ENCODE measurements around the gene SMURF2.
"Not testable (repeated sequence)": the region's sequence is repeated elsewhere in the genome, so short reads cannot be mapped to it uniquely, and the experiment has no call there.

SMURF2 gene

DNA sequence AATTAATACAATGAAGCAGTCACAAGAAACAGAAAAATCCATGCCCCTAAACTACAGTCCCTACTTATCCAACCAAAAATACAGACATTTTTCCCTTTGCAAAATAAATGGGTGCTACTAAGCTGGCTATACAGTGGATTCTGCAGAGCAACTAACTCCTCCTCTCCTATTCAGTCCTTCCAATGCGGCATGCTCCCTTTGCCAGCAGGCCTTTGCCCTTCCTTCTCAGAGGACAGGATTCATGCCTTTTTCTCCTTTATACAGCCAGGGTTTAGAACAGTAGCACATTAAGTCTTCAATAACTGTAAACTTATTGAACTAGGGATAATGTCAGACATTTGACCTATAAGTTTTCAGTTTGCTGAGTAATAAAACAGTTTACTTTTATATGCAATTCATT lies 70.2 kb downstream of the SMURF2 start:
- DNase-seq: no peak

DNA sequence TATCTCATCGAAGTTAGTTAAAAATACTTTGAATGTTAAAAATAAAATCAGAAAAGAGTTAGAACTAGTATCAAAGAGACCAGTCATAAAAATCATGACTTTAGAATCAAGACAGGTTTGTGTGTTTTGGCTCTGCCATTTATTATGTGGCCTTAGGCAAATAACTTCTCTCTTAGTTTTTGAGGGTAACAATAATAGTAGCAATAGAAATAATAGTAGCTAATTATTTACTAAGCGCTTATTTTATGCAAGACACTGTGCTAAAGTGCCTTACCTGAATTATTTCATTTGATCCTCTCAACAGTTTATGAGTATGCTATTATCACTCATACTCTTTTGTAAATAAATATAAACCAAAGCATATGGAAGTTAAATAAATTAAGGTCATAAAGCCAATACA lies 77.0 kb downstream of the SMURF2 start:
- no peak for DNase-seq

DNA sequence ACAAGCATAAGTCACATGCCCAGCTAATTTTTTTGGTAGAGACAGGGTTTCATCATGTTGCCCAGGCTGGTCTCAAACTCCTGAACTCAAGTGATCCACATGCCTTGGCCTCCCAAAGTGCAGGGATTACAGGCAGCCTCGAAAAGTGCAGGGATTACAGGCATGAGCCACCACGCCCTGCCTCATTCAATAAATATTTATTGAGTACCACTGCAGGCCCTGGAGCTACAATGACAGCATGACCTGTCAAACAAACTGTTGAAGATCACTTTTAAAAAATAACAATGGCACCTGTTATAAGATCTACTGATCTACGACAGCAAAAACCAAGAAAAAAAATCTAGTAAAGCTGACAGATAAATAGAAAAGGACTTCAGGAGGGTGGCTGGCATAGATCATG lies 79.1 kb downstream of the SMURF2 start:
- DNase-seq: no peak

DNA sequence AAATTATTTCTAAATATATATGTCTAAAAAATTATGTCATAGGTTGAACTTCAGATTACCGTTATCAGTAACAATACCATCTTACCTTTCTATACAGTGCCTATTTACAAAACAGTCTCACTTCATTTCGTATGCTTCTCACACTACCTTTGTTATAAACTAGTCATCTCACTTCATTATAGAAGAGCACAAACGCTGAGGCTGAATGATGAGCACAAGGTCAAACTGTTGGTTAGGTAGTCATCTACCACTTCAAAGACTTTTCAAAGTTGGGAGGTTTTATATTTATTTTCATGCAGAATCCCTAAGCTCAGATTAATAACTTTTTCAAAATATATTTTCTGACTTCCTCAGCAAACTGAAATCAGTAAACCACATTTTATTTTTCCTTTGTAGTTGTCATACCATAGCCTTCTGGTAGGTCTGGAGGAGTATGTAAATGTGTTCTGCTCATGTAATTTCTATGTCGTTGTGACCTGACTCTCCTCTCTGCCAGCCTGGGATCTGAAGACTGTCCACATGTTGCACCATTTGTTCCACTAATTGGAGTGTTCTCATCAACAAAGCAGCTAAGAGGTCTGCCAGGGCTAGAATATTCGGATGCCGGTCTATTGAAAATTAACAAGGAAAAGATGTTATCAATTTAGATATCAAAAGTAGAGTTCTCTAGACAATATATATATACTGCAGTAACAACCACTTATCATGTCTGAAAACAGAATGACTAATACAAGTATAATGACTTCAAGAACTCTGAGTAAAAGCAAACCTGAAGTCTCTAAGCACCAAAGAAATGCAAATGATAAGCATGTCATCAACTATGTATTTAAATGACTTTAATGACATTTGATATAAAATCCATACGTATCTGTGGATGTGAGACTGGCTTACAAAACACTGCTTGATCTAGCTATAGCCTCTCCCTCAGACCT lies 81.5 kb downstream of the SMURF2 start:
- DNase-seq: no peak

DNA sequence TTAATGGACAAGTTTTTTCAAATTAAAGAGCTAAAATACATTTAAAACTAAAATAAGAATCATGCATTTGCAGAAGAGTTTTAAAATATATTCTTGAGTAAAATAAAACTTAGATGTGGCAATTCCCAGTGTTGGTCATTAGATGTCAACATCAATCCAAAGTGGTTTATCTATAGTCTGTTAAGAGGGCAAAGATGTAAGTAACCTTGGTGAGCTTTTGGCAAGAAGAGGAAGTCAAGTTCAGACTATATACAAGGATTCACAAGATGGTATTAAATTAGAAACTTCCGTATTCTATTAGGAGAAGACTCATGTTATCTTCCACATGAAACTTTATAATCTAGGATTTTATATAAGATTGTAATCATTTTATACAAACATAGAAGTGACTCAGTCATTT lies 82.2 kb downstream of the SMURF2 start:
- DNase-seq: no peak

DNA sequence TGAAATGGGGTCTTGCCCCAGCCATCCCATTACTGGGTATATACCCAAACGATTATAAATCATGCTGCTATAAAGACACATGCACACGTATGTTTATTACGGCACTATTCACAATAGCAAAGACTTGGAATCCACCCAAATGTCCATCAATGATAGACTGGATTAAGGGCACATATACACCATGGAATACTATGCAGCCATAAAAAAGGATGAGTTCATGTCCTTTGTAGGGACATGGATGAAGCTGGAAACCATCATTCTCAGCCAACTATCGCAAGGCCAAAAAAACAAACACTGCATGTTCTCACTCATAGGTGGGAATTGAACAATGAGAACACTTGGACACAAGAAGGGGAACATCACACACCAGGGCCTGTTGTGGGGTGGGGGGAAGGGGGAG lies 85.1 kb downstream of the SMURF2 start:
- not testable (repeated sequence) for DNase-seq

DNA sequence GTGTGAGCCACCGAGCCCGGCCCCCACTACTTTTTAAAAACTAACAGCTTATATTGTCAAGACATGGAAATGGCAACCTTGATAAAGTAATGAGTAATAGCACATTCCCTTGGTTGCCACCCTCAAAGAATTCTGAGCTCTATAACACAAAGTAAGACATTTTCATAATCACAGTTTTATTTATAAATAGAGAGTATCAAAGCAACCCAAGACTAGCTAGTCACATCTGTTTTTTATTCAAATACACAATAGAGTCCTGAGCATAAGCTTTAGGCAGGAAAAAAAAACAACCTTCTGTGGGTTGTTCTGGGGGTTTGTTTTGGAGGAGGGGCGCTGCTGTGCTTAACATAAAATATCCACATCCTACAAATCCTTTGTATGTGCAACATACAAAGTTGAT lies 86.7 kb downstream of the SMURF2 start:
- DNase-seq: no peak

DNA sequence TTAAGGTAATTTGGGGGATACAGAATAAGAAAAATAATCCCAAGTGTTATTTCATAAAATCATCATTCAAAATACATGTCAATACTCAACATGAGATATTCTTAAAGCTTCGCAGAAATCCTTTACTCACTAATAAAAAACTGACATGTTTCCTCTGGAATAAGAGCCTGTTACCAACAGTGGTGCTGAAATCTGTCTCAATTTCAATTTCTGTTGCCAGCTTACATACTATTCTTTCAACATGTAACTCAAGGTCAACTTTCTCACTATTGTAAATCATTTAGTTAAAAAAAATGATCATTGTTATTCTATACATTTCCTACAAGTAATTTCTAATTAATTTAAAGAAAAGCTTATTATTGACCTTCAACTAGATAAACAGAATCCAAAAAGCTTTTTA lies 87.5 kb downstream of the SMURF2 start:
- no peak for DNase-seq

DNA sequence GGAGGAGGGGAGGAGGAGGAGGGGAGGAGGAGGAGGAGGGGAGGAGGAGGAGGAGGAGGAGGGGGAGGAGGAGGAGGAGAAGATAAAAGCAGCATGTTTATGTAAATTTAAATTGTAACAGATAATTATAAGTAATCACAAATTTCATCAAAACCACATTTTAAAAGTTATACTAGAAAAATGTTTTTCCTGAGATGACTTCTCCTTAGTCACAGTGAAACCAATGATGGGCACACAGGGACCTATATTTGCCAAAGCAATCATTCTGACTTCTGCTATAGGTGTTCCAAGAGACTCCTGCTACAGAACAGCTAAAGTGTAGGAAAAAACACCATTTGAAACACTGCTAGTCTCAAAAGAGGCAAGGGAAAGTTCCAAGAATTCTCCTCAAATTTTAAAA lies 88.9 kb downstream of the SMURF2 start:
- no peak for DNase-seq

DNA sequence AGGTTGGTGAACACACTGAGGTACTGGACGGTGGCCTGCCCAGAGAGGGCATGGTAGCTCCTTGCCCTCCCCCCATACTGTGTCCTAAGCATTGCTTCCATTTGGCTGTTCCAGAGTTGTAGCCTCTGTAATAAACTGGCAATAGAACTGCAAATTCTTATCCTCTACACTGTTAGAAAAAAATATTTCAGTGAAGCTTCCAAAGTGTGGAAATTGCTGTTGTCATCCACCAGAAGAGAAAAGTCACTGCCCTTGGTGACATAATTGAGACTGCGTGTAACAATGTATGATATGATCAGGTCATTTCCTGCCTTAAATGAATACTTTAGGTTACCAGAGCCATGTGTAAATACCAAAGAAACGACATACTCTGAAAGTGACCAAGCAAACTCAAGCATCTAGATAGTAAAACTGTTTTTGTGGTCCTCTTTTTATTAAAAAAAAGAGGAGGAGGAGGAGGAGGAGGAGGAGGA lies 89.4 kb downstream of the SMURF2 start:
- DNase-seq: no peak

DNA sequence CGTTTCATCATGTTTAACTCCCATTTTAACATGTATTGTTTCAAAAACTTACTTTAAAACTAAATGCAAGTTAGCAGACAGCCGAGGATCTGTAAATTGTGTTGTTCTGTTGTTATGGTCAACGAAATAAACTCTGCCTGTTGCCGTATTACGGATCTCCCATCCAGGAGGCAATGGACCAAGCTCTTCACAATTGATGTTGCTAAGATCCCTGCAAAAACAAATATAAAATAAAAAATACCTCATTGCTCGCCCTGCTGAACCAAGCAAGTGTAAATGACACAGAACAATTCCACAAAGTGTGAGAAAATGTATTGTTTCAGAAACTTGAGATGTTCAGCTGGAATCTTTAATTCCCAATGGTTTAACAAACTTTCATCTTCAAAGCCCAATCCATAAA lies 90.4 kb downstream of the SMURF2 start:
- DNase-seq: no peak

DNA sequence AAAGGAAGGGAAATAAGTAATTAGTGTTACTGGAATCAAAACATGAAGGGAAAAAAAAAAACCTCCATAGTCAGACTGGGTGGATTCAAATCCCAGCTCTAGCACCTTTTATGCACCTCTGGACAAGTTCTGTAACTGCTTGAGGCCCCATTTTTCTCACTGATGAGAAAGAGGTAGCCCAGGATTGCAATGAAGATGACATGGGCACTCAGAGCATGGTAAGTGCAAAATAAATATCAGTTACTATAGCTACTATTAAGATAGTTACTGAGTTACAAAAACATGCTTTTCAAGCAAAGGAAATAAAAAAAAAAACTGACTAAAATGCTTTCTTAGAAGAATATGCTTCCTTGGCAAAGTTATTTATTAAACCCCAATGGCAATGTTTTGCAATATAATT lies 96.5 kb downstream of the SMURF2 start:
- no peak for DNase-seq

DNA sequence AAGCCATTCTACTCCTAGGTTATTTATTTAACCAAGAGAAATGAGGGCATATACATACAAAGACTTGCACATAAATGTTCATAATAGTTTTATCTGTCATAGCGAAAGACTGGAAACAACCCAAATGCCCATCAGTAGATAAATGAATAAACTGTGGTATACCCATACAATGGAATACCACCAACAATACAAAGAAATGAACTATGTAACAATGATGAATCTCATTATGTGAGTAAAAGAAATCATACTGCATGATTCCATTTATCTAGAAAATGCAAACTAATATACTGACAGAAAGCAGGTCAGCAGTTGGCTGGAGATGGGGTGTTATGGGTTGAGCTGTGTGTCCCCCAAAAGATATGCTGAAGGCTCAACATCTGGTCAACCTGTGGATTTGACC lies 98.0 kb downstream of the SMURF2 start:
- DNase-seq: no peak

DNA sequence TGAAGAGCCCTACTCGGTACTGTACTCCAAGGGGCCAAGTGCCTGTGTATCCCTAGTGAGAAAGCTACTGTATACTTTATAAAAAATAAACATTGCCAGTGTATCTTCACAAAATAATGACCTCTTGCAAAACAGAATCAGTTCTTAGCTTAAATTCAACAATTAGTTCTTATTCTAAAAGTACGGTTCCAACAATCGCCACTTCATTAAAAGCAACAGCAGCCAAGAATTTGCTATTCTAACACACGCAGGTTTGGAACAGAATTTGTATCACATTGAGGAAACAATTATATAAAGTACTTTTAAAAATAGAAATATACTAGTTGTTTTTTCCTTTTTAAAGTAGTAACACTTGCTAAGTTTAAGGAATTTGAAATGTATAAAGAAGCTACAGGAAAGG lies 106.8 kb downstream of the SMURF2 start:
- DNase-seq: no peak

DNA sequence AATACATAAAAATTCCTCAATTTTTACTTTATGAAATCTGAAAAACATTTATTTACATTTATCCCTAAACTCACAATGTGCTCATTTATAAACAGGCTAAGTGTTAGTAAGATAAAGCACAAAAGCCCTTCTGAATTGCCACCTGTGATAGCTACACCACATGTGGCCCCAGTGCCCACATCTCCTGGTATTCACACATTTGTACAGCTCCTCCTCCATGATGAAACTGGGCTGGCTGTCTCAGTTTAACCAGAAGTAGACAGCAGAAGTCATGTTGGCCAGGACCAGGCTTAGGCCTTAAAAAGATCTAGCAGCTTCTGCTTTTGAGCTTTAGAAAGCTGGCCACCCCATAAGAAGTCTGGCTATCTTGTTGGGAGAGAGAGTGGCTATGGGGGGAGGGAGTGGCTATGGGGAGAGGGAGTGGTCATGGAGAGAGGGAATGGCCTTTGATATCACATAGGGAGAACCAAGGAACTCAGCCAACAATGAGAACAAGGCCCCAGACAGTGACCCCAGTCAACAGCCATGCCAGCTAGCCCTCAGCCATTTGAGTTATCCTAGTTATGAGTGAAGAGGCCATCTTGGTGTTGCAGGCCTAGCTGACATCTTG lies 108.0 kb downstream of the SMURF2 start:
- no peak for DNase-seq

DNA sequence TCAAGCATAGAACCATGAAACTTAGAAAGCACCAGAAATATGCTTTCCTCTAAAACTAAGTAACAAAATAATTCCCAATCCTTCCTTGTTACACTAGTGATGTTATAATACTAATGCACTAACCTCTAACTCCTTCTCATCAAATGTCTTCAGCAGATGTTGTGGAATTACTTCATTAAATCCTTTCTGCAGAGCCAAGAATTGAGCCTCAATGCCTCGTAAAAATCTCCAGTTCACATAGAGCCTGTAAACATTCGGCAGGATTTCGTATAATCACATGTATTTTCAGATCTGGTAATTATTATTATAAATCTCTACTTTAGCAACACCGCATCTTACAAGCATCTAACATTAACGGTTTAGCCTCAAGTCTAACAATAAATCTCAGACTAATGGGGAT lies 110.6 kb downstream of the SMURF2 start:
- no peak for DNase-seq

DNA sequence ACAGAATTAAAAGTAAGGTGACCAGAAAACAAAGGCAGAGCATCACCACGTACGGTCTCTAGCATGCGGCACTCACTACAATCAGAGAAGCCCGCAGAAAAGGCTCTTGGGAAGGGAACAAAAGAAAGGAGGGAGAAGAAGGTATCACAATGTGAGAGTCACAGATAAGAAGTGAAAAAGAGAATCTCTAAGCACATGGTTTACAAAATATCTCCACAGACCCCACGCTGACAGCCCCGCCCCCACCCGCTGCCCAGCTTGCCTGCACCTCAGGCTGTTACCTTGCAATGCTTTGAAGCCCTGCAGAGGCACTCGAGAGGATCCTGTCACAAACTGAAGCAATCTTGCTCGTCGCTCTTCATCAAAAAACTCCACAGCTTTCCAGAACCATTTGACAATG lies 114.8 kb downstream of the SMURF2 start:
- no peak for DNase-seq

DNA sequence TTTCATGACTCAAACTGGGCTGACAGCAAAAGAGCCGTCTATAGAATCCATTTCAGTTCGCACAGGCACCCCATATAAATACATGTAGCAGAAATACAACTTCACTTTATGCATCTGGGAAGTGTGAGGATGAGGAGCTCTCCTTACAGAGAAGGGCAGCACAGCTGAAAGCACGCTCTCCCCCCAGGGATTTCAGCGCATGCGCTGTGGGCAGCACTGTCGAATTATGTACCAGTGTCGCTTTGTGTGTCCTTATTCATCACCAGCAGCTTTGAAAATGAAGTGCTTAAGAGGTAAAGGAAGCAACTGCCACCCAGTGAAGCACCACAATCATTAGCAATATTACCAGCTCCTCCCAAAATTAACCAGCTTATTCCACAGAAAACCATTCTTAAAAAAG lies 115.4 kb downstream of the SMURF2 start:
- DNase-seq: no peak

DNA sequence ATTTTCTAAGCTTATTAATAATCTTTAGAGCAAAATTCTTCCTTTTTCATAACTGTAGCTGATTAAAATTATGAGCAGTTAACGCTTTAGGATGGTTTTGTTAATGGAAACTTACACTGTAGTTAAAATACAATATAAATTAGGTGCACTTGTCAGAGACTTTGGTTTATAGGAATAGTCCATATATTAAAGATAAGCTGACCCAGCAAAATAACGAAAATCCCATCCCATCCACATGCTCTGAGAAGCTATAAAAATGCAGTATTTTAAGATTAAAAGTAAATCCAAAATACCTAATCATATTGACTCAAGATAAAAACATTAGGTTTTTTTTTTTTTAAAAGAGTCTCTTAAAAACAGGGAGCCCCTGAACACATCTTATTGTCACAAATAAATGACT lies 117.4 kb downstream of the SMURF2 start:
- DNase-seq: no peak

DNA sequence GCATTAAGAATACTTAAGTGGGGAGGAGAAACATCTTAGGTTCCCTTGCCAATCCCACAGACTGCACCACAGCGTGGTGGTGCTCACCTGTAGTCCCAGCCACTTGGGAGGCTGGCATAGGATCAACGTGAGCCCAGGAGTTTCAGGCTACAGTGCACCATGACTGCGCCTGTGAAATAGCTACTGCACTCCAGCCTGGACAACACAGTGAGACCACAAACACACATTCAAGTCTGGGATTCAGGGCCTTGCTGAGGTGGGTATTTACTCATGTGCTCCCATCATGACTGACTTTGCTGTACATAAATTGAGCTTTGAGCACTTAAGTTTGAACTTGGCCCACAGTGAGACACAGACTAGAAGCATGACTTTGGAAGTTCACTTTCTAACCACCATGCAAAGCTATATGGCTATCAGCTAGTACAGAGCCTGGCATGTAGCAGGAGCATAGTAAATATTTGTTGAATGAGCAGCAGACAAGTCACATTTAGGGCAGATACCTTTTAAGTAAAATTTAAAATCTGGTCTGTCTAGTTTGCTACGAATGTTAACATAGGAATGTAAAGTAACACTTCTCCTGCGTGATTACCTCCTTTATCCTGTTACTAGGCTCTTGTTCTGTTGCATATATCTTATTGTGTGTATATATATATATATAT lies 121.9 kb downstream of the SMURF2 start:
- no peak for DNase-seq

DNA sequence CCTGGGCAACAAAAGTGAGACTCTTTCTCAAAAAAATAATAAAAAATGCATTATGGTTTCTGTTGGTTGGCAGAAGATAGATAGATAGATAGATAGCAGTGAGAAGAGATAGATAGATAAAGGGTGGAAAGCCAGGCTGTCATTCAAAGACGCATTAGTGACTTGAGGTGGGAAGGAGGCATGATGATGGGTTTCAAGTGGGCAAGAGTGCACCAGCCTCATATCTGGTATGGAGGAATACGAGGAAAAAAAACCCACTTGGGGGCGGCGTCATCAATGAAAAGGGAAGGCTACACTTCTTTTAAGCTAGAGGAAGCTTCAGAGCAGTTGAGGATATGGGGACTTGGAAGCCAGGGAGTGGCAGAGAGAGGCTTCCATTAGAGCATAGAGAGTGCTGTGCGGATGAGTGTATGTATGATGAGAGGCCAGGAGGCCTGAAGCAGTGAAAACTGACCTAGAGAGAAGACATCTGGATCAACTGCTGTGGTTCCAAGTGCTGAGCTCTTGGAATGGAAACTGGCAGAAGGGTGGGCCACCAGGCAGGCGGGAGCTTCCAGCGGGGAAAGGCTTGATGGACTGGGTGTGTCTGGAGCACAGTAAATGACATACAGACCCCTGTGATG lies 123.5 kb downstream of the SMURF2 start:
- DNase-seq: no peak

DNA sequence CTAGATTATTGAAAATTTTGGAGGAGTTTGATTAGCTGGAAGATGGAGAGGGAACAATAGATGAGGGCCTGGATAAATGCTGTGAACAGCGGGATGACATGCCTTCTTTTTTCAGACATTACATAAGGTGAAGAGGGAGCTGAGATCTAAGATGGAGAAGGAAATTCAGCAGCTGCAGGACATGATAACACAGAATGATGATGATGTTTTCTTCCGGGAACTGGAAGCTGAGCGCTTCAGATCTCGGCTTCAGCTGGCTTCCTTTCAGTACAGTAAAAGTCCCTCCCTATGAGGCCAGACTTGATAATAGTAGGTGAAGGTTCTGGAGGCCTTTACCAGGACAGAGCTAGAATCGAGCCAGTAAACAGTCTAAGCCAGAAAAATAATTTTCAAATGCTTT lies 124.6 kb downstream of the SMURF2 start:
- DNase-seq: no peak

DNA sequence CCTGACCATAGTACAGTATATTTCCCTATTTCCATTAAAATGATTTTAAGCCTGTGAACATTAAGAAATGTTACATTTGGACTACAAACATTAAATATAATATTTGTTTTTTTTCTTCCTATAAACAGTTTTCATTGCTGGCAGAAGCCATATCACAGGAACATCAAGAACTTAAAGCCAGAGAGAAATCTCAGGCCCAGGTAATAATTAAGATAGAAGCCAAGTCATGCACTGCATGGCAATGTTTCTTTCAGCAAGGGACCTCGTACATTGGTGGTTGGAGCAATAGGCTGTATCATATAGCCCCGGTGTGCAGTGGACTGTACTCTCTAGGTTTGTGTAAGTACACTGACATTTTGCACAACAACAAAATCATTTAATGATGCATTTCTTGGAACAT lies 125.2 kb downstream of the SMURF2 start:
- DNase-seq: no peak

DNA sequence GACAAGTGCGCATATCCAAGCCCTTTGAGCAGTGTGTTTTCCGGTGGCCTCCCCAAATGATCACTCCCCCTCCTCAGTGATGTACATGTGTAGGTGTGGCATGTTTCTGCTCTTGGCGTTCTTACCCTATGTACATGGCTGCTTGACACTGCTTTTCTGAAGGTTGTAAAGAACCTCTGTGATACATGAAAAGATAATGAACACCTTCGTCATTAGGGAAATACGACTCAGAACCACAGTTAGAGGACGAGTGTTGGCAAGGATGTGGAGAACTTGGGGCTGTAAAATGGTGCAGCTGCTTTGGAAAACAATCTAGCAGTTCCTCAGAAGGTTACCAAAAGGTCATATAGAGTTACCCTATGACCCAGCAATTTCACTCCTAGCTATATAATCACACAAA lies 126.8 kb downstream of the SMURF2 start:
- no peak for DNase-seq

Data from activated CD8-positive, alpha-beta memory T cell treated with anti-CD3 and anti-CD28 coated beads, Interleukin-2, amount 50 U/mL, for 48 hours (primary cell).